ENCODE data around the gene CCDC154.

GRCh38 chr16:1460602-1461138 is 16.3 kb upstream of the CCDC154 start:
- TF ChIP-seq ZNF274 (IDR thresholded peaks at IDR 0.05; ENCODE audit: low read length) (no peak), ZNF274 (tag by site-specific recombination; IDR thresholded peaks at IDR 0.05; ENCODE audit: borderline replicate concordance) (no peak), CTCF (tag by site-specific recombination; IDR thresholded peaks at IDR 0.05) (no peak), TCF7L2 (IDR thresholded peaks at IDR 0.05; ENCODE audit: borderline replicate concordance, low read depth, low read length) (no peak), ZNF501 (tag by site-specific recombination; IDR thresholded peaks at IDR 0.05) (no peak)

Measured in HEK293 (cell line).